GM19099 (cell line): ENCODE data around the gene IQGAP1.
A peak's percentile ranks its signal among the peaks of the same experiment; 100 is the strongest.

ENCODE experiments used
- POLR2A ChIP-seq: IDR thresholded peaks from 3 replicates; pipeline ENCODE4 v1.6.1; 2011; ENCODE audit warnings: low read depth; ENCODE audit not compliant: insufficient read length; ENCODE audit errors: extremely low read depth

IQGAP1 gene, protein sequence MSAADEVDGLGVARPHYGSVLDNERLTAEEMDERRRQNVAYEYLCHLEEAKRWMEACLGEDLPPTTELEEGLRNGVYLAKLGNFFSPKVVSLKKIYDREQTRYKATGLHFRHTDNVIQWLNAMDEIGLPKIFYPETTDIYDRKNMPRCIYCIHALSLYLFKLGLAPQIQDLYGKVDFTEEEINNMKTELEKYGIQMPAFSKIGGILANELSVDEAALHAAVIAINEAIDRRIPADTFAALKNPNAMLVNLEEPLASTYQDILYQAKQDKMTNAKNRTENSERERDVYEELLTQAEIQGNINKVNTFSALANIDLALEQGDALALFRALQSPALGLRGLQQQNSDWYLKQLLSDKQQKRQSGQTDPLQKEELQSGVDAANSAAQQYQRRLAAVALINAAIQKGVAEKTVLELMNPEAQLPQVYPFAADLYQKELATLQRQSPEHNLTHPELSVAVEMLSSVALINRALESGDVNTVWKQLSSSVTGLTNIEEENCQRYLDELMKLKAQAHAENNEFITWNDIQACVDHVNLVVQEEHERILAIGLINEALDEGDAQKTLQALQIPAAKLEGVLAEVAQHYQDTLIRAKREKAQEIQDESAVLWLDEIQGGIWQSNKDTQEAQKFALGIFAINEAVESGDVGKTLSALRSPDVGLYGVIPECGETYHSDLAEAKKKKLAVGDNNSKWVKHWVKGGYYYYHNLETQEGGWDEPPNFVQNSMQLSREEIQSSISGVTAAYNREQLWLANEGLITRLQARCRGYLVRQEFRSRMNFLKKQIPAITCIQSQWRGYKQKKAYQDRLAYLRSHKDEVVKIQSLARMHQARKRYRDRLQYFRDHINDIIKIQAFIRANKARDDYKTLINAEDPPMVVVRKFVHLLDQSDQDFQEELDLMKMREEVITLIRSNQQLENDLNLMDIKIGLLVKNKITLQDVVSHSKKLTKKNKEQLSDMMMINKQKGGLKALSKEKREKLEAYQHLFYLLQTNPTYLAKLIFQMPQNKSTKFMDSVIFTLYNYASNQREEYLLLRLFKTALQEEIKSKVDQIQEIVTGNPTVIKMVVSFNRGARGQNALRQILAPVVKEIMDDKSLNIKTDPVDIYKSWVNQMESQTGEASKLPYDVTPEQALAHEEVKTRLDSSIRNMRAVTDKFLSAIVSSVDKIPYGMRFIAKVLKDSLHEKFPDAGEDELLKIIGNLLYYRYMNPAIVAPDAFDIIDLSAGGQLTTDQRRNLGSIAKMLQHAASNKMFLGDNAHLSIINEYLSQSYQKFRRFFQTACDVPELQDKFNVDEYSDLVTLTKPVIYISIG (N-terminal part only)

DNA sequence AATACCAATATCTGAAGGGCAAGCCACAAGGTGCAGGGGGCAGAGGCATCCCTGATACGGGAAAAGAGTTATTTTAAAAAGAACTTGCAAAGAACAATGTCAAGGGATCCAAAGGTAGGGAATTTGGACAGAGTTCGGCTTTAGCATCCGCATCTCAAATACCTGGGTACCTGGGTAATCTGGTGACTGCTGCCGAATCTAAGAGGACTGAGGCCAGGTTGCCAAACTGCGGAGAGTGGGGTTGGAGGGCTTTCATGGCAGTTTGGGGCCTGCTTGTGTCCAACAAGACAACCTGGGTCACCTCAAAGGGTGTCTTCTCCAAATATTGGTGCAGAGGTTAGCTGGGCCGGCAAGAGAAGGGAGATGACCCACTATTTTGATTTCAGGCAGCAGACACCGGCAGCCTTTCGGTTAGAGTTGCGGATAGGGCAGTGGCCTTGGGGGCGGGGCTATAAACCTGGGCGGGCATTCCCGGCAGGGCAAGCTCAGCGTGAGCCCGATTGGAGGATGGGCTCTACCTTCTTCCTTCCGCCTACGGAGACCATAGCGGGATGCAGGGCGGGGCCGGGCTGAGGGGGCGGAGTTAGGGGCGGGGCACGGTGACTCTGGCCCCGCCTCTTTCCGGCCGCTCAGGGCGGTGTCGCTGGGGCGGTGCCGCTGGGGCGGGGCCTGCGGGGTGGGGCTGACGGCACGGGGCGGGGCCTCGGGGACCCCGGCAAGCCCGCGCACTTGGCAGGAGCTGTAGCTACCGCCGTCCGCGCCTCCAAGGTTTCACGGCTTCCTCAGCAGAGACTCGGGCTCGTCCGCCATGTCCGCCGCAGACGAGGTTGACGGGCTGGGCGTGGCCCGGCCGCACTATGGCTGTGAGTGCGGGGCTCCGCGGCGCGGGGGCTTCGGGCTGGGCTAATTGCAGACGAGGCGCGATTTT is at the start of gene IQGAP1:
Gene IQGAP1, plus strand, starts transcription at position 709 of the 928 bp plus-strand sequence. Its CDS starts 100 bp downstream, at position 809.
- TF ChIP-seq POLR2A: peak; percentile 90

DNA sequence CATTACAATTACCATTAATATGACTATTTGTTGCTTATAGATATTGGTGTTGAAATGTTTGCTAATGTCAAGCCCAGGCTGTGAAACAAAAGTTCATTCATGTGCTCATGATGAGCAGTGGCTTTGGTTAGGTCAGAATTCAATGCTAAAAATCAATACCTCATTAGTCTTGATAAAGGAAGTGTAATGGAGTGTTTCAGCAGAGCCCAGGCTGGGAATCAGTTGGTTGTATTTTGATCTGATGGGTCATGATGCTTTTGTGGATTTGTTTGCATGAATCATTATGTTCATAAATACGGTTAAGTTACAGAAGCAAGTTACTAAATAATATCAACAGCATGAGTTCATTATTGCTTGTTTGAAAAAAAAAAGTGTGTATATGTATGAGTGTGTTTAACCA is 49.5 kb upstream of the IQGAP1 start:
- no peak for TF ChIP-seq POLR2A

DNA sequence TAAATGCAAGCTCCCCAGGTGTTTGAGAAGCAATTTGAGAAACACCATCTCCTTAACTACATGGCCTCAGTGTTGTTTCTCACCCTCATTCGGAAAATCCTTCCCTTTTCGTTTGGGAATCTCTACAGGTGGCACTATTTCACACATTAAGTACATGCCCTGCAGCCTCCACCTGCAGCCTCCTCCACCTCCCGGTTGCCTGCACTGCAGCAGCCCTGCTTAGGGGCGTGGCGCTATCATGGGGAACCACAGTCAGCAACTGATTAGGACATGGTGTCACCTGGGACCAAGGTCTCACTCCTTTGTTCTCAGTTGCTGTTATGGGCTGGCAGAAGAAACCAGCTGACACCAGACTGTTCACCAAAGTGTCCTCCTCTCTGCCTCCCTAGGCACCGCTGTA is 47.7 kb upstream of the IQGAP1 start:
- TF ChIP-seq POLR2A: no peak

DNA sequence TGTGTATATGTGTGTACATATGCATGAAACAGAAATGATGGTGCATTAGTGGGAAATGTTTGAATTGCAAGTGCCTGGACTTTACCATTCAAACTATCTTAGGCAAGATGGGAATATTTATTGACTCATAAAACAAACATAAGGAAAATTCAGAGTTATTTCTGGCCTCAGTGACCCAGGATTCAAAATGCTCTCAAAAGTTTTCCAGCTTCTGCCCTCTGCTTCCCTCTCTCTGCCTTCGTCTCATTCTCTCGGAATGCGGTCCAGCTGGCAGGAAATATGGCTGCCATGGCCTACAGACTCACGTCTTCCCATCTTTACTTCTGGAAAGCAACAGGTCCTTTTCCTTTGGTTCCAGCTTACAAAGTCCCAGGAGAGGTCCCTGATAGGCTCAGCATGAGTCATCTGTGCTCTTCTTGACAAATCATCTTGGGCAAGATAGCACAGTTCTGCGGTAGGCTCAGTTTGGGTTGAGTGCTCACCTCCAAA is 44.7 kb upstream of the IQGAP1 start:
- TF ChIP-seq POLR2A: no peak

DNA sequence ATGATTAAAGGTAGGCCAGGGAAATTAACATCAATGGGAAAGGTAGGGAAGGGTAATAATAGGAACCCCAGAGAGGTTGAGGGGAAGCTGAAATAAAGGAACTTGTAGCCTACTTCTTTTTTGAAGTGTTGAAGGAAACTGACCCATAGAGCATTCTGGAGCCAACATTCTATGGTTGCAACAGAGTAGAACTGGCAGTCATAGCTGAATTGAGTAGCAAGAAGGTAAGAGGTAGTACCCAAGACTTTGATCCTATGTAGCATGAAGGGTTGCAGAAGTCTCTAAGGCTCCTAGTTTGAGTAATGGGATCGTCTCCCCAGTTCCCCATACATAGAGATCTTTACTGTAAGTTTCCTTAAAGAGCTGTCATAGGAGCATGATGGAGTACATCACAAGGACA is 43.4 kb upstream of the IQGAP1 start:
- TF ChIP-seq POLR2A: no peak

DNA sequence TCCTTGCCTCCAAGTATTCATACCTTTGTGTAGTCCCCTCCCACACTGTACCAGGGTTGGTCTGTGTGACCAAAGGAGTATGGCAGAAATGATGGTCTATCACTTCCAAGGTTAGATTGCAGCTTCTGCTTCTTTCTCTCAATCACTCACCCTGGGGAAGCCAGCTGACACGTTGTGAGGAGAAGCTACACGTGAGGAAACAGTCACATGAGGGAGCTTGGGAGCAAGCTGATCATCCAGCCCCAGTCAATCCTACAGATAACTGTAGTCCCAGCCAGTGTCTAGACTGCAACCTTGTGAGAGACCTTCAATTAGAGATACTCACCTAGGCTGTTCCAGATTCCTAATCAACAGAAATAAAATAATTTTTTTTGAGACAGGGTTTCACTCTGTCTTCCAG is 42.2 kb upstream of the IQGAP1 start:
- TF ChIP-seq POLR2A: no peak

DNA sequence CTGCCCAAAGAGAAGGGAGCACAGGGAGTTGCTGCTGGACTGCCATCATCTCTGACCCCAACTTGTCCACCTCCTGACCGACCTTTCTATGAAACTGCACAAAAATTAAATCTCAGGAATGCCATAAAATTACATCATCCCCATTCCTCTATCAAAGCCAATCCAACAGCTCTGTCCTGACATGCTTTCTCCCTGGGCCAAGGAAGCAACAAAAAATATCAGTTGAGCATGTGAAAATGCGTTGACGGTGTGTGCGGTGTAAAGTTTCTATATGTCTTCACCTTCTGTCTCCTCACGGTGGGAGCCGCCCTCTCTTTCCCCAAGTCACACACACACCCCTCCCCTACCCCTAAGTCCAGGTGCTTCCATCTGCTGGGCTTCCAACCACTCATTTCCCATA is 39.6 kb upstream of the IQGAP1 start:
- TF ChIP-seq POLR2A: no peak

DNA sequence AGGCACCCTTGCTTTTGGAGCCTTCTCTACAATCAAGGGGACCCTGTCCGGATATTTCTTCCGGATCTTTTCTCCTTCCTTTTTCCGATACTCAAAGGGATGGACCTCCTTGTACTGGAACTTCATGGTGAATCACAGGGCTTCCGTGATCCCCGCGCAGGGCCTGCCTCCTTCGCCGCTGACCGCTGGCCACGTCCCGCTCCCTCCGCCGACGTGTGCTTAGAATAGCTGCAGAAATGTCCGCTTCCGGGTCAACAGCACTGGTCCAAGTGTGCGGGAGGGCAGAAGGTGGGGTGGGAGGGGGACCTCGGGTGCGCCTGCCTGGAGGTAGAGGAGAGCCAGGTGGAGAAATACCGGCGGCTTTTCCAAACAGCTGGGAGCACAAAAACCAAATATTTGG is 39.0 kb upstream of the IQGAP1 start:
- TF ChIP-seq POLR2A: no peak

DNA sequence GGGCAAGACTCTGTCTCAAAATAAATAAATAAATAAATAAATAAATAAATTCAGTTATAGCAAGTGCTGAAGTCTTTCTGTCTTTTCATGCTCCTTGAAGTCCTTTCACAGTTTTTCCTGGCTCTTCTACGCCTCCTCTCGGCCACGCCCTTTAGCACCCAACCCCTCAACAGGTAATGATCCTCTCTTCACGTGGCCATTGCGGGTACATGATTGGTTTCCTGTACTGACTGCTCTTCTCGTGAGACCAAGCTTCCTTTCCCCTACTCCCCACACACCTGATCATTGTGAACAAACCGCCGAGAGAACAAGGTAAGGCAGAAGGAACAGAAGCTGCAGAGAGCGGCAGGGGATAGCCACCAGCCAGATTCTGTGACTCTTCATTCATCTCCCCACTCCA is 38.2 kb upstream of the IQGAP1 start:
- TF ChIP-seq POLR2A: no peak

DNA sequence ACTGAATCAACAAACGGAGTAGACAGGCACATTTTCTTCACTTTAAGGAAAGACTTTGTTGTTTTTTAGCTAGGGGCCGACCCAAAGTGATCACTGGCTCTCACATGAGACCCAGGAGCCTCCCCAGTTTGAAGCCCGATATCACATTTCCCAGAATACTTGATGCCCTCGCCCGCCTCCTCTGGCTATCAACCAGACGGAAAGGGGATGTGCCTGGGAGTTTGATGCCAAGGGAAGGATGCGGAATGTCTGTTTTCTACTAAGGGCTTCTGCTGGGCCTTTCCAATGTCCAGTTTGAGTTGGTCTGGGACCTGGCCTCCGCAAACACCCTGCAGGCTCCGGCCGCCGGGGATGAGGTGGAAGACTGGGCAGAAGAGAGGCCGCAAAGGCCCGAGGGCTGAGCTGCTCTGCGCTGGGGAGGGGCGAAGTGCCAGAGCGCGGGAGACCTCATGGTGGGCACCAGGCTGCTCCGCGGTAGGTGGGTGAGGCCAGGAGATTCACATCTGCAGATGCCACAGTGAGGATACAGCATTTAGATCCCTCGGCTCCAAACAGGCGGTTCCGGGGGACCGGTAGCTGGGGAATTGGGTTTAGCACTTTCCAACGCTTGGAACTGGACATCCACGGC is 36.4 kb upstream of the IQGAP1 start:
- no peak for TF ChIP-seq POLR2A

DNA sequence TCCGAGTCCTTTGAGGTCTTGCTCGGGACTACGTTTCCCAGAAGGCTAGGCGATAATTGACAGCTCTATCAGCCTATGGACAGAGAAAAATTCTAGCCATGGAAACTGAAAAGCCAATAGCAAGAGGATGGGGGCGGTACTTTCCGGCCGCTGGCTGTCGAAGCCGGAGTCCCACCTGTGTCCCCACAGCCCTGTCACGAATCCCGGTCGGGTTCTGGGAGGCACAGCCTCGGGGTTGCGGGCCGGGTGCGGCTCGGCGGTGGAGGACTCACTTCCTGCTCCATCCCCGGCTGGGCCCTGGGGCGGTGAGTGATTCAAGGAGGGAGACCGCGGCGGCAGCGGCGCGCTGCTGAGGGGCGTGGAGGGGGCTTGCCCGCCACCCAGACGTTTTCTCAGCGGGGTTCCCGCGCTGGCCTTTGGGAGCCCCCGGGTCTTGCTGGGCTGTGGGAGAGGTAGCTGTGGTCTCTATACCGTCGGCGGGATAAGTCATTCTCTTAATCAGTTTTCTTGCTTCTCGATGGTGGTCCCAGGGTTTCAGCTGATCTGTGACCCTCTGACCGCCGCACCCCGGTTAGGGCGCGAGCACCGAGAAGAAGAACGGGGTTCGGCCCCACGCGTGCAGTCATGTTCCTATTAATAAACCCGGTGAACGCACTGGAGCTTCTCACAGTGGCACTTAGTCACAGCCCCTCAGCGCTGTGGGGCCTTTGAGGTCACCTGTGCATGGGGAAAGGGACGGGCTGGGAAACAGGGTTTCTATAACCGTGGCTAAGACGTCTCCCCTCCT is 35.7 kb upstream of the IQGAP1 start, which contains the start of gene ZNF774:
Gene ZNF774, plus strand, starts transcription at position 178 of the 787 bp plus-strand sequence. CDS start 2,377 bp downstream, outside the sequence.
- TF ChIP-seq POLR2A: peak; percentile 42

DNA sequence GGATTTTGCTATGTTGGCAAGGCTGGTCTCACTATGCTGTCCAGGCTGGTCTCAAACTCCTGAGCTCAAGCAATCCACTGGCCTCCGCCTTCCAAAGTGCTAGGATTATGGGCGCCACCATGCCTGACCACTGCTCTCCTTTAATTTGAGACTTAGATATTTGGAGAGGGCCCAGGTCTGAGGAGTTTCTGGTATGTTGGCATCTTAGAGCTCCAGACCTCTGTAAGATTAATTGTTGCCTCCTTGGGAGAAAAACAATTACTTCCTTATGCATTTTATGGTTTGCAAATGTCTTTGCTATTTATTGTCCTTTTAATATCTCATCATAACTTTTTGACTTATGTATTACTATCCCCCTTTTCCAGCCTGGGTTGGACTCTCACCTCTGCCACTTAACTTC is 33.1 kb upstream of the IQGAP1 start:
- TF ChIP-seq POLR2A: no peak

DNA sequence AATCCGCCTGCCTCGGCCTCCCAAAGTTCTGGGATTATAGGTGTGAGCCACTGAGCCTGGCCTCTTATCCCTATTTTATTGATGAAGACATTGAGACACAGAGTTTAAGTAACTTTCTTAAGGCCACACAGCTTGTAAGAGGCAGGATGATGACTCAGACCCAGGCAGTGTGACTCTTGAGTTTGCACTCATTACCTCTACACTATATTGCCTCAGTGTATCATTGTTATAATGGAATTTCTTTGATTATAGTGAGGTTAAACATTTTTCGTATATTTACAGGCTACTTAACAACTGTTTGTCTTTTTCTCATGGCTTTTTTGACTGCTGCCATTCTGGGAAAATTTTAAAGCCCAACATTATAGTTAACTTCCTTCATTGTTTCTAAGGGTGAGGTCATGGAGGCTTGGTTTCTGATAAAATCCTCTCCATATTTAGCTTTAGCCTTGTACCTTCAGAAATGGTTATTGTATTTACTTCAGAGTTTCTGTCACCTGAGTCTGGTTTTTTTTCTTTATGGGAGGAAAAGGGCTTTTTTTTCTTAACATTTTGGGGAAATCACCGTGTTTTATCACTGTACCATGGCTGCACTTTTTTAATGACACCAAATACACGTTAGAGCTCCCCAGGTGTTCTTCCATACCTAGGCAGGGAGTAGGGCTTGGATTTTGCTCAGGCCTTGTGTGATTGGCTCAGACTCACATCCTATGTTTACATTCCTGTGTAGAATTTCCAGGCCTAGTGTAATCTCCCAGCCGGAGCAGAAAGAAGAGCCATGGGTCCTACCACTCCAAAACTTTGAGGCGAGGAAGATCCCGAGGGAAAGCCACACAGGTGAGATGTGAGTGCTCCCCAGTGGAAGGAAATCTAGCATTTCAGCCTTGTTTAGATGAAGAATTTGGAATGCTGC is 29.7 kb upstream of the IQGAP1 start:
- TF ChIP-seq POLR2A: no peak
